Fibroblast of mammary gland (primary cell): Measurements from ENCODE around the gene MYO10.
A peak's percentile ranks its signal among the peaks of the same experiment; 100 is the strongest.

Experiments
- DNase-seq: peaks from one replicate; pipeline ENCODE4 v3.0.0-alpha.2; 2010; ENCODE audit warnings: low read depth
- H3K4me3 ChIP-seq: 2 replicates; pipeline ENCODE4 v1.5.1; 2011; ENCODE audit warnings: low read depth, mild to moderate bottlenecking, low read length, moderate library complexity; ENCODE audit not compliant: control insufficient read depth
- TF ChIP-seq, protein P1 (sequence below): conservative IDR thresholded peaks from 2 replicates; pipeline ENCODE4 v1.5.1; 2011; ENCODE audit warnings: low read depth, low read length, inconsistent platforms; ENCODE audit not compliant: control insufficient read depth, insufficient read depth

Gene MYO10

DNA sequence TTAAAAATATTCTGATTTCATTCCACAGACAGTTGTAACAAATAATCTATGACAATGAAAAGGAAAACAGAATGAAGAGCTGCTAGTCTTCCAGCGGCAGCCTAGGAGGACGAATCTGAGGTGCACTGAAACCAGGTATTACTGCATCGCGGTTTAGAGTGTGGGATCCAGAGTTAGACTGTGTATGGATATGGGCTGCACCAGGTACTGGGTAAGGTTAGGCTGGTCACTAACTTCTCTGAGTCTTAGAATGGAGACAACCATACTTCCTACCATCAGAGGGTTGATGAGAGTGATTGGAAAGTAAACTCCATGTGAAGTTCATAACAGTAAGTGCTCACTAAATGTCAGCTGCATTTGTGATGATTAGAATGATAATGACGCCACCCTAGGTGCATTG is 158.7 kb downstream of the MYO10 start:
- H3K4me3 ChIP-seq = no peak overlapping the region
- TF ChIP-seq, protein P1, sequence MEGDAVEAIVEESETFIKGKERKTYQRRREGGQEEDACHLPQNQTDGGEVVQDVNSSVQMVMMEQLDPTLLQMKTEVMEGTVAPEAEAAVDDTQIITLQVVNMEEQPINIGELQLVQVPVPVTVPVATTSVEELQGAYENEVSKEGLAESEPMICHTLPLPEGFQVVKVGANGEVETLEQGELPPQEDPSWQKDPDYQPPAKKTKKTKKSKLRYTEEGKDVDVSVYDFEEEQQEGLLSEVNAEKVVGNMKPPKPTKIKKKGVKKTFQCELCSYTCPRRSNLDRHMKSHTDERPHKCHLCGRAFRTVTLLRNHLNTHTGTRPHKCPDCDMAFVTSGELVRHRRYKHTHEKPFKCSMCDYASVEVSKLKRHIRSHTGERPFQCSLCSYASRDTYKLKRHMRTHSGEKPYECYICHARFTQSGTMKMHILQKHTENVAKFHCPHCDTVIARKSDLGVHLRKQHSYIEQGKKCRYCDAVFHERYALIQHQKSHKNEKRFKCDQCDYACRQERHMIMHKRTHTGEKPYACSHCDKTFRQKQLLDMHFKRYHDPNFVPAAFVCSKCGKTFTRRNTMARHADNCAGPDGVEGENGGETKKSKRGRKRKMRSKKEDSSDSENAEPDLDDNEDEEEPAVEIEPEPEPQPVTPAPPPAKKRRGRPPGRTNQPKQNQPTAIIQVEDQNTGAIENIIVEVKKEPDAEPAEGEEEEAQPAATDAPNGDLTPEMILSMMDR = no peak
- DNase-seq = no peak

GRCh38 chr5:16776611-16777251 is 159.4 kb downstream of the MYO10 start:
- peak; percentile 18 for DNase-seq
- TF ChIP-seq, protein P1 = peak; percentile 24
- H3K4me3 ChIP-seq = no peak overlapping the region

DNA sequence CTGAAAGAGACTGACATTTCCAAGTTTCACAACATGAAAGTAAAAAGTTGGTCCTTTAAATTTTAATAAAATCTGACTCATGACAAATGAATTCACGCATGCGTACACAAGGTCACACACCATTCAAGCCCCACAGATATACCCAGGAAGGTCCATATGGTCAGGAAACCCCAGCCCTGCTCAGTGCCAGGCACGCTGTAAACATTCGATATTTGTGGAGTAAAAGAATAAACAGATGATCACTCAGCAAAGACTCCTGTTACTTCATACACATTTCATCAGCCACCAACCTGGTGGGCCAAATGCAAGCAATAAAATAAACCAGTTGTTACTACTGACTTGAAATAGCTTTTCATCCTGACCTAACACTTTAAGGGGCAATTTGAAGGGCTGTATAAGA is 161.3 kb downstream of the MYO10 start:
- peak; percentile 59 for DNase-seq
- TF ChIP-seq, protein P1 = no peak

DNA sequence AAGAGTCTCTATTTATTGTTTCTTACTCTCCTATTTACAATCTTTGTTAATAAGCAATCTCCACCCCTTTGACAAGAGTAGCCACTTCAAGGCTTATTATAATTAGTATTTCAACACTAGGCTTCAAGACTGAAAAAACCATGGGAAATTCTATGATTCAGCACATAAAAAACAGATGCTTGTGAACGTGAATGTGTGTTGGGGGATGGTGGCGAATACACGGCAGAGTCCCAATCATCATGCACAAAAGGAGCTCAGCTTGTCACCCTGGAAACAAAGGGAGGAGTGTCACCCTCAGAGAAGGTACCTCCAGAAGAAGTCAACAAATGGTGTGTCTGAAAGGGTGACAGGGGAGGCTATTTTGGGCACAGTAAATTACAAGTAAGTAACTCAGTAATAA is 162.1 kb downstream of the MYO10 start:
- H3K4me3 ChIP-seq = no peak overlapping the region
- TF ChIP-seq, protein P1 = no peak
- DNase-seq = peak; percentile 51

More for the DNA sequence above, 161.3 kb downstream of the MYO10 start:
- H3K4me3 ChIP-seq = no peak overlapping the region

GRCh38 chr5:16772556-16772955 is 163.5 kb downstream of the MYO10 start:
- DNase-seq = no peak
- TF ChIP-seq, protein P1 = no peak
- no peak overlapping the region for H3K4me3 ChIP-seq

DNA sequence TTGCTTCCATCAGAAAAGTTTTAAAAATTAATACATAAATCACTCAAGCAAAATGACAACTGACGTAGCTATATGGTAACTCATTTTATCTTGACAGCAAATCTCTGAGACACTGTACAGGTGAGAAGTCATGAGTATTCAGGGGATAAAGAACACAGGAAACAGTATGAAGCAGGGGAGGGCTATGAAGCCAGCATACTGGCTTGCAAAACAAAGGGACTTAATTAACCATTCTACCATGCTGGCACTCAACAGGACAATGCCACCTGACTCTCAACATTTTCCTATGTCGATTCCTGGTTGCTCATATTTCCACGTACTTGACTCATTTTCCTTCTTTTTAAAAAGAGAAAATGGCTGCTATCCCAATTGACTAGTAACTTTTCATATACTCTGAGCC is 167.9 kb downstream of the MYO10 start:
- no peak overlapping the region for H3K4me3 ChIP-seq
- DNase-seq = no peak
- TF ChIP-seq, protein P1 = no peak

DNA sequence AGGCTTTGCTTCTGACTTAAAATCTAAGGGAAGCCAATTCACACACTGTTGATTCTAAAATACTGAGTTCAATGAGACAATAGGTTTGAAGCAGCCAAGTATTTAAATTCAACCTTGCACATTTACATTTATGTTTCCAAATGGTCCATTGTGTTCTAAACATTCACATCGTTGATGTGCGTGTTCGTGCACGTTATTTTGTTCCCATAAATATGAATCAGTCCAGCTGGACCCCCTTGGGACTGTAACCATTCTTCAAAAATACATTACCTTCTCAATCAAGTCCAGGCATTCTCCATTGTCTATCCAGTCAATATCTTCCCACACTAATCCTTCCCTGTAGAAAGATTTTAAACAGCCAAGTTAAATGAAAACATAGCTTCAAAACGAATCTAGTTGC is 172.9 kb downstream of the MYO10 start:
- no peak for DNase-seq
- TF ChIP-seq, protein P1 = no peak
- no peak overlapping the region for H3K4me3 ChIP-seq
